ENCODE data around the gene ANKMY1.
"Not testable (repeated sequence)": the region's sequence is repeated elsewhere in the genome, so short reads cannot be mapped to it uniquely, and the experiment has no call there.

Gene ANKMY1

DNA sequence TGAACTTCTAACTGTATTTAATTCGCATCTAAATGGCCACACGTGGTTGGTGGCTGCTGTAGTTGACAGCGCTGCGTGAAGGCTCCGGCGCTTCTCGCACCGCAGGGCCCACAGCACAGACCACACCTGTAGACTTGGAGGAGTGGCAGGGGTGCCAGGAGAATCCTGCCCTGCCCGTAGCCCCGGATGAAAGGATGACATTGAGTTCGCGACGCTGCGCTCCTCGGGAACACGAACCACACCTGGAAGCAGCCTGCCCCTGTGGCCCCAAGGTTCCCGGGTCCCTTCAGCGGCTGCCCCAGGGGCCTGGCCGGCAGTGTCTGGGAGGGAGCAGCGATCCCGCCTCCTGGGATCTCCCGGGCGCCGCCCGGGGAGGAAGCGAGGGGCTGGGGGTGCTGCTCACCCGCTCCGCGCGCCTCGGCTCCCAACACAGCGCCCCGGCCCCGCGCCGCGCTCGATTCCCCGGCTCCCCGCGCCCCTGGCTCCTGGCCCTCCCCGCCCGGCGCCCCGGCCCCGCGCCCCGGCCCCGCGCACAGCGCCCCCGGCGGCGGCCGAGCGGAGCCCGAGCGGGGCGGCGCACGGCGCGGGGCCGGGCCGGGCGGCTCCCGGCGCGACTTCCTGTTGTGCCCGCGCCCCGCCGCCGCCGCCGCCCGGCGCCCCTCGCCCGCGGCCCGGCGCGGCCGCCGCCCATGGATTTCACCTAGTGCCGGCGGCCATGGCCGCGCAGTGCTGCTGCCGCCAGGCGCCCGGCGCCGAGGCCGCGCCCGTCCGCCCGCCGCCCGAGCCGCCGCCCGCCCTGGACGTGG is 10.3 kb upstream of the ANKMY1 start, which contains the start of gene RNPEPL1:
Gene RNPEPL1 (plus strand): TSS at position 613 of the 806 bp plus-strand sequence. CDS start 103 bp downstream, at position 716.
- H3K4me3 ChIP-seq (ENCODE audit: low read length): peak within 1 kb of the TSS; percentile 90
- H3K27me3 ChIP-seq (ENCODE audit: control insufficient read depth, insufficient read depth, low read length): no peaks in the 10 kb centered on the region
- peak within 1 kb of the TSS; percentile 82 for H3K9ac ChIP-seq (ENCODE audit: low read length)
- H3K36me3 ChIP-seq (ENCODE audit: control insufficient read depth, insufficient read depth, low read length): peaks cover 3% of the 10 kb centered on the region
- H3K27ac ChIP-seq (ENCODE audit: low read depth, low read length): peak within 1 kb of the TSS; percentile 79
- peaks cover 26% of the 10 kb centered on the region for H3K4me1 ChIP-seq (ENCODE audit: control insufficient read depth, insufficient read depth, low read length)

- peak overlapping the region; percentile 79 for H3K27ac ChIP-seq (ENCODE audit: low read depth, low read length)
- peak overlapping the region; percentile 45 for H3K9ac ChIP-seq (ENCODE audit: low read length)
- H3K4me3 ChIP-seq (ENCODE audit: low read length): peak overlapping the region; percentile 90
- peaks cover 3% of the 10 kb centered on the region for H3K36me3 ChIP-seq (ENCODE audit: control insufficient read depth, insufficient read depth, low read length)
- peaks cover 26% of the 10 kb centered on the region for H3K4me1 ChIP-seq (ENCODE audit: control insufficient read depth, insufficient read depth, low read length)
- no peaks in the 10 kb centered on the region for H3K27me3 ChIP-seq (ENCODE audit: control insufficient read depth, insufficient read depth, low read length)
Measured at GRCh38 chr2:240567137-240567871, 9.5 kb upstream of the ANKMY1 start.

DNA sequence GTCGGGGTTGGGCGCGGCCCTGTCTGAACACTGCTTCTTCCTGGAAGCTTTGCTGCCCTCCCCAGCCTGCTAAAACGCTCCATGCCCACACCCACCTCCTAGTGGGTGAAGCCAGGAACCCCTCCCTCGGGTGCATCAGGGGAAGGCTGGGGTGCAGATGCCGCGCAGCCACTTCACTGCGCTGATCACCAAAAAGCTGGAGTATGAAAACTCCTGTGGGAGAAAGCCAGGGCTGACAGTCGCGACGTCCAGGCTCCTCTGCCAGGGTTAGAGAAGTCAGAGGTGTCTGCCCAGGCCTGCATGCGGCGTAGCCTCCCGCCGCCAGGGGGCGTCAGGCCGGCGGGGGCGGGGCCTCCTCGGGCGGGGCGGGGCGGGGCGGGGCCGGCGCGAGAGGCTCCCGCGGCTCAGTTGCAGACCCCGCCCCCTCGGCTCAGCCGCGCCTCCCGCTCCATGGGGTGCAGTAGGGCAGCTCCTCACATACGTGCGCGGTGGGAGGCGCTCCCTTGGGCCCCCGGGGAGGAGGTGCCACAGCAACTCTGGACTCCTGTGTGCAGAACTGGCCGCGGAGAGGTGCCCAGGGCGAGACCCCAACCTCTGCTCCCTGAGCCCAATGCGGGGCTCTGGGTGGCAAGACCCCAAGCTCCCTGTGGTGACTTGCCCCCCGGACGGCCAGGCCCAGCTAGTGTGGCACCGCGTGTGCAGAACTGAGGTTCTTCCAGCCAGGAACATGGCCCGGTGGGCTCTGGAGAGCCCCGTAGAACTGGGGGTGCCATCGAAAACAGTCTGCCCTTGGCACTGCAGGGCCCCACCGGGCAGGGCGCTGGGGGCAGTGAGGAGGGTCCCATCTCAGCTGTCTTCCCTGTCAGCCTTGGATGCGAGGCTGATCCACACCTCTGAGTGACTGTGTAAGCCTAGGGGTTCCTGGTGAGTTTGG is 8.7 kb upstream of the ANKMY1 start:
- Histone ChIP-seq H3K27me3 (ENCODE audit: control insufficient read depth, insufficient read depth, low read length) (no peaks in the 10 kb centered on the region), H3K36me3 (ENCODE audit: control insufficient read depth, insufficient read depth, low read length) (peaks cover 3% of the 10 kb centered on the region), H3K9ac (ENCODE audit: low read length) (peak overlapping the region; percentile 58), H3K27ac (ENCODE audit: low read depth, low read length) (peak overlapping the region; percentile 47), H3K4me1 (ENCODE audit: control insufficient read depth, insufficient read depth, low read length) (peaks cover 30% of the 10 kb centered on the region), H3K4me3 (ENCODE audit: low read length) (peak overlapping the region; percentile 90)

- Histone ChIP-seq H3K9ac (ENCODE audit: low read length) (peak overlapping the region; percentile 32), H3K4me1 (ENCODE audit: control insufficient read depth, insufficient read depth, low read length) (peaks cover 33% of the 10 kb centered on the region), H3K27me3 (ENCODE audit: control insufficient read depth, insufficient read depth, low read length) (no peaks in the 10 kb centered on the region), H3K4me3 (ENCODE audit: low read length) (peak overlapping the region; percentile 60), H3K36me3 (ENCODE audit: control insufficient read depth, insufficient read depth, low read length) (peaks cover 3% of the 10 kb centered on the region), H3K27ac (ENCODE audit: low read depth, low read length) (no peak overlapping the region)
Measured at GRCh38 chr2:240565333-240566202, 7.8 kb upstream of the ANKMY1 start.

- peak overlapping the region; percentile 60 for H3K4me3 ChIP-seq (ENCODE audit: low read length)
Measured at GRCh38 chr2:240564561-240565332, 7.0 kb upstream of the ANKMY1 start.

DNA sequence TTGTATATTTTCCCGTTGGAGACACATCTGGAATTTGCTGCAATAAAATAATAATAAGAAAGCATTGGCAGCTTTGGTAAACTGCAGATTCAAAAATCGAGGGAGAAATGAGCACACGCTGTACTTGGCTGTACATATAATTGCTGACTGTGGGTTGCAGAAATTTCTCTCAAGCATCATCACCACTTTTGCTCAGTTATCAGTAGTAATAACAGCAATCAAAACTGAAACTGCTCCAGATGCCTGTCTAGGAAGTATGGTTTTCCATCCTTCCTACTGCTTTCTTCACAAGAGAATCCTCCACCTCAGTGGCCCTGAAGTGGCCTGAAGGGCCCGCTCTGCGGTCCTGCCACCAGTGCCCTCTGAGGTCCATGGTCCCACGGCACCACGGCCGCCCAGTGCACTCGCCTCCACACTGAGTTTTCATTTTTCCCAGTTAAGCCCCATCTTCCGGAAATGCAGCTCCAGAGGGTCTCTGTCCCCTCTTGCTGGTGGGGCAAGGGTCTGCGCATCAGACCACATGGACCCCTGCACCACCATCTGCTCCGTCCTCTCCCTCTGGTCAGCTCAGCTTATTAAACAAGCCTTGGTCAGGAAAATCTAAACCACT is 6.3 kb upstream of the ANKMY1 start:
- H3K4me1 ChIP-seq (ENCODE audit: control insufficient read depth, insufficient read depth, low read length): peaks cover 31% of the 10 kb centered on the region
- no peak overlapping the region for H3K9ac ChIP-seq (ENCODE audit: low read length)
- no peak overlapping the region for H3K27ac ChIP-seq (ENCODE audit: low read depth, low read length)
- H3K27me3 ChIP-seq (ENCODE audit: control insufficient read depth, insufficient read depth, low read length): no peaks in the 10 kb centered on the region
- no peak overlapping the region for H3K4me3 ChIP-seq (ENCODE audit: low read length)
- H3K36me3 ChIP-seq (ENCODE audit: control insufficient read depth, insufficient read depth, low read length): peaks cover 3% of the 10 kb centered on the region

More at GRCh38 chr2:240564561-240565332, 7.0 kb upstream of the ANKMY1 start:
- Histone ChIP-seq H3K27ac (ENCODE audit: low read depth, low read length) (no peak overlapping the region), H3K9ac (ENCODE audit: low read length) (peak overlapping the region; percentile 32), H3K27me3 (ENCODE audit: control insufficient read depth, insufficient read depth, low read length) (no peaks in the 10 kb centered on the region), H3K36me3 (ENCODE audit: control insufficient read depth, insufficient read depth, low read length) (peaks cover 3% of the 10 kb centered on the region), H3K4me1 (ENCODE audit: control insufficient read depth, insufficient read depth, low read length) (peaks cover 33% of the 10 kb centered on the region)

GRCh38 chr2:240563231-240563630 is 5.4 kb upstream of the ANKMY1 start:
- not testable (repeated sequence) for H3K9ac ChIP-seq (ENCODE audit: low read length); H3K4me3 ChIP-seq (ENCODE audit: low read length); H3K27ac ChIP-seq (ENCODE audit: low read depth, low read length); H3K27me3 ChIP-seq (ENCODE audit: control insufficient read depth, insufficient read depth, low read length); H3K36me3 ChIP-seq (ENCODE audit: control insufficient read depth, insufficient read depth, low read length)
- peaks cover 31% of the 10 kb centered on the region for H3K4me1 ChIP-seq (ENCODE audit: control insufficient read depth, insufficient read depth, low read length)

- Histone ChIP-seq H3K4me3 (ENCODE audit: low read length) (peak overlapping the region; percentile 69), H3K4me1 (ENCODE audit: control insufficient read depth, insufficient read depth, low read length) (peaks cover 23% of the 10 kb centered on the region), H3K27ac (ENCODE audit: low read depth, low read length) (peak overlapping the region; percentile 78), H3K9ac (ENCODE audit: low read length) (peak overlapping the region; percentile 13), H3K36me3 (ENCODE audit: control insufficient read depth, insufficient read depth, low read length) (peaks cover 3% of the 10 kb centered on the region), H3K27me3 (ENCODE audit: control insufficient read depth, insufficient read depth, low read length) (no peaks in the 10 kb centered on the region)
Measured at GRCh38 chr2:240561325-240561971, 3.7 kb upstream of the ANKMY1 start.

DNA sequence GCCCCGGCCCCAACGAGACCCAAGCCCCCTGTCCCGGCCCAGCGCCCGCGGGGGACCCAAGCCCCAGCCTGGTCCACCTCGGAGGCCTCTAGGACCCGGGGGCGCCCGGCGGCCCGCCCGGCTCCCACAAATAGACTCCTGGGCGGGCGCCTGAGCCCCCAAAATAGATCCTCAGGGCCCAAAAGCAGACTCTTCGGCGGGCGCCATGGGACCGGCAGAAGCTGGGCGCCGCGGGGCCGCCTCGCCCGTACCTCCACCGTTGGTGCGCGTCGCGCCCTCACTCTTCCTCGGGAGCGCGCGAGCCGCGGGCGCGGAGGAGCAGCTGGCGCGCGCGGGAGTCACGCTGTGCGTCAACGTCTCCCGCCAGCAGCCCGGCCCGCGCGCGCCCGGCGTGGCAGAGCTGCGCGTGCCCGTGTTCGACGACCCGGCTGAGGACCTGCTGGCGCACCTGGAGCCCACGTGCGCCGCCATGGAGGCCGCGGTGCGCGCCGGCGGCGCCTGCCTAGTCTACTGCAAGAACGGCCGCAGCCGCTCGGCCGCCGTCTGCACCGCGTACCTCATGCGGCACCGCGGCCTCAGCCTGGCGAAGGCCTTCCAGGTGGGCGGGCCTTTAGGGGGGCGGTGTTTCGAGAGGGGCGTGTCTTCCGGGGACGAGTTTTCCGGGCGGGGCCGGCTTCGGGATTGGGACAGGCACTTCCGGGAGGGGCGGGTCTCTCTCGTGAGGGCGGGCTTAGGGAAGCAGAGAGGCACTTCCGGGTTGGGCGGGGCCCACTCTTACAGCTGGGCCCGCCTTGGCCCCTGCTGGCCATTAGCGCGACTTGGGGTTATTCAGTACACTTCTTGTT is 2.9 kb upstream of the ANKMY1 start:
- peaks cover 19% of the 10 kb centered on the region for H3K4me1 ChIP-seq (ENCODE audit: control insufficient read depth, insufficient read depth, low read length)
- peak overlapping the region; percentile 72 for H3K4me3 ChIP-seq (ENCODE audit: low read length)
- no peaks in the 10 kb centered on the region for H3K27me3 ChIP-seq (ENCODE audit: control insufficient read depth, insufficient read depth, low read length)
- peak overlapping the region; percentile 50 for H3K9ac ChIP-seq (ENCODE audit: low read length)
- H3K27ac ChIP-seq (ENCODE audit: low read depth, low read length): peak overlapping the region; percentile 95
- H3K36me3 ChIP-seq (ENCODE audit: control insufficient read depth, insufficient read depth, low read length): peaks cover 3% of the 10 kb centered on the region
